Cardiac fibroblast (primary cell): ENCODE results near the gene TWIST2.
A peak's percentile ranks its signal among the peaks of the same experiment; 100 is the strongest.

Experiments
- DNase-seq, 2 donors: peaks; one replicate each; pipeline versions ENCODE4 v3.0.0 to v3.0.0-alpha.2; 2010; ENCODE audit warnings: low read depth in 2 of 2
- H3K4me3 ChIP-seq, 2 donors: replicated peaks in 1 of 2; 1 replicate in 1 of 2; 2 replicates in 1 of 2; pipeline ENCODE4 v1.5.1; 2011; ENCODE audit warnings: low read depth in 2 of 2, low read length in 2 of 2, mild to moderate bottlenecking in 2 of 2, moderate library complexity in 1 of 2
- TF ChIP-seq, protein P1 (sequence below): IDR thresholded peaks from one replicate; pipeline ENCODE4 v1.5.1; 2011; ENCODE audit warnings: low read depth, mild to moderate bottlenecking, low read length, inconsistent platforms

TWIST2 gene

DNA sequence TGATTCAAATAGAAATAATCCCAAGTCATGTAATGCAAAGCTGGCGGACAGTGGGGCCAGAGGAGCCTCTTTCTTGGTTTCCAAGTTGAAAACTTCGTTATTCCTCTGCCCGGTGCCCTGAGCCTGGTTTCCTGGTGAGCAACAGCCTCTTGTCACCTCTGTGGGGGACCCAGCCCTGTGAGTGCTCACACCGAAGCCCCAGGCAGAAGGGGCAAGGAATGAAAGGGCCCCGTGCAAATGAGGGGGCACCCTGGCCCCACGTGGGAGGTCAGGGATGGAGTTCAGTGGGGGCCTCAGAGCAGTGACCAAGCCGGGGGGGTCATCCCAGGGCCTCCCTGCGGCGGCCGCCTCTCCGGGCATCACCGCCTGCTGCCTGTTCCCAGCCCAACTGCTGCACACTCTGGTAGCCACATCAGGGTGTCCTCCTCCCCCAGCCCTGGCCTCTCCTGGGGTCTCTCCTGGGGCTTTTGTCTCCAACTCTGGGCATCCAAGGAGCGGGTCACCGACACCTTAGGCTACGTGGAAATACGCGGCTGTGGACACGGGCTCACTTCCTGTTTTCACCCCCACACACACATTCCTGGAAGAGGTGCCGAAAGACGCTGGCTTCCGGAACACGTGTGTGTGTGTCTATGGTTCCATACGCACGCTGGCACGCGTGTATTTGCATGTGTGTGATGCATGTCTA, 64.5 kb downstream of the TWIST2 start:
- DNase-seq, result no peak
- TF ChIP-seq, protein P1, sequence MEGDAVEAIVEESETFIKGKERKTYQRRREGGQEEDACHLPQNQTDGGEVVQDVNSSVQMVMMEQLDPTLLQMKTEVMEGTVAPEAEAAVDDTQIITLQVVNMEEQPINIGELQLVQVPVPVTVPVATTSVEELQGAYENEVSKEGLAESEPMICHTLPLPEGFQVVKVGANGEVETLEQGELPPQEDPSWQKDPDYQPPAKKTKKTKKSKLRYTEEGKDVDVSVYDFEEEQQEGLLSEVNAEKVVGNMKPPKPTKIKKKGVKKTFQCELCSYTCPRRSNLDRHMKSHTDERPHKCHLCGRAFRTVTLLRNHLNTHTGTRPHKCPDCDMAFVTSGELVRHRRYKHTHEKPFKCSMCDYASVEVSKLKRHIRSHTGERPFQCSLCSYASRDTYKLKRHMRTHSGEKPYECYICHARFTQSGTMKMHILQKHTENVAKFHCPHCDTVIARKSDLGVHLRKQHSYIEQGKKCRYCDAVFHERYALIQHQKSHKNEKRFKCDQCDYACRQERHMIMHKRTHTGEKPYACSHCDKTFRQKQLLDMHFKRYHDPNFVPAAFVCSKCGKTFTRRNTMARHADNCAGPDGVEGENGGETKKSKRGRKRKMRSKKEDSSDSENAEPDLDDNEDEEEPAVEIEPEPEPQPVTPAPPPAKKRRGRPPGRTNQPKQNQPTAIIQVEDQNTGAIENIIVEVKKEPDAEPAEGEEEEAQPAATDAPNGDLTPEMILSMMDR, result no peak
- no peak overlapping the region for H3K4me3 ChIP-seq

DNA sequence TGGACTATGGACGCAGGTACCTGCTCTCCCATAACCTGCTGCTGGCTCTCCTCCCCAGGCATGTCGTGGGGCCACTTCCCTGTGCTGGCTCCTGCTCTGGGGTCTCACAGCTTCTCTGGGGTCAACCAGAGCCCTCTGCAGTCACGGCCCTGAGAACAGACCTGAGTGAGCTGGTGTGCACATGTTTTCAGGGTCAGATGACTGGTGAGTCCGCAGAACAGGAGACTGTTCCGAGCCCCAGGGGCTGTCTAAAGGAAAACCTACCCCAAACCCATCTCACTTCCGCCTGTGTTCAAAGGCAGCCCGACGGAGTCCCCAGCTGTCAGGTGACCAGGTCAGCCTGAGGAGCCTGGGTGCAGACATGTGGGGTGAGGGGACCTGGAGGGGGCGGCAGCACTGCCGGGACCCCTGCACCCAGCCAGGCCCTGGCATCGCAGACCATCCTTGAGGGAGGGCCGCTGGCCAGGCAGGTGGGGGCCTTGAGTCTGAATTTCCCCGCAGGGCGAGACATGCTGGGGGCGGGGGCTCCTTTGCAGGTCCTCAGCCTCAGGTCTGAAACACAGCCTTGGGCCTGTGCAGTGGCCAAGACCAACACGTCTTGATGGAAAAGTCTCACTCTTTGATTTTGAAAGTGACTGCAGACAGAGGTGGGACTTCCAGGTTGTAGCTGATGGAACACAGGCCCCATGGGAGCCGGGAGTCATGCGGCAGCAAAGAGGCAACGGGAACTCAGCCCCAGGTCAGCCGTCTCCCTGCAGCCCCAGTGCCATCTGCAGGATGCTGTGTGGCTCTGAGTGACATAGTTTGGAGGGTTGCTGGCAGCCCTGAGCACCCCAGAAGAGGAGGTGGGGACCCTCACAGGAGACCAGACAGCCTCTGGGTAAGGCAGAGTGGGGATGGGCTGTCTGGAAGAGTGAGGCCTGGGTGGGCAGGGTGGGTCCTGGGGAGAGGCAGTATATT, 65.3 kb downstream of the TWIST2 start:
- no peak overlapping the region for H3K4me3 ChIP-seq
- TF ChIP-seq, protein P1, result no peak
- no peak for DNase-seq

DNA sequence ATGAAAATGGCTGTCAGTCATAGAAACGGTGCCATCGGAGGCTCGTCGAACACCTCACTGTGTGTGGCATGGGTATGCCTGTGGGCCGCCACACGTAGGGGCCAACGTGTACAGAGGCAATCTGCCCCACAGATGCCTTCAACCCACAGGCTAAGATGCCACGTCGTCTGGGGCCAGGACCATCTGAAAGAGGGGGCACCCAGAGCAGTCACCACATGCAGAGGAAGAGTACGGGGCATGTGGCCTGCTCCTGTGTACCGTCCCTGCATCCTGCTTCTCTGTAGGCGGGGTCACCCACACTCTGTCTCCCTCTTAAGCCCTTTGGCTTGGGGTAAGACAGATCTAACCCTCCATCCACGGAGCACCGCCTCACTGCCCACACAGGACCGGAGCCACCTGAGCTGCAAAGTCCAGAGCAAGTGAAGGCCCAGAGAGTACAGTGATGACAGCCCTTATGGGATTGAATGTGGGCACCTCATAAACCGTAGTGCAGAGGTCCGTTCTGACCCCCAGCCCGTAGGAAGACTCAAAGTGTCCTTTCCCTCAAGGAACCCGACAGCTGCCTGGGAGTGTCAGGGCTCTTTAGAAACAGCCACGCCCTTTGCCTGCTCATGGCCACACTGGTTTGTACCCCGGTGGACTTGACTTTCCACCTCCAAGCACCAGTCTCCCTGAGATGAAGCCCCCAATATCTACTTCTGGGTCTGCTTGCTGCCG, 66.2 kb downstream of the TWIST2 start:
- H3K4me3 ChIP-seq, result no peak overlapping the region
- DNase-seq, result no peak
- TF ChIP-seq, protein P1, result no peak

DNA sequence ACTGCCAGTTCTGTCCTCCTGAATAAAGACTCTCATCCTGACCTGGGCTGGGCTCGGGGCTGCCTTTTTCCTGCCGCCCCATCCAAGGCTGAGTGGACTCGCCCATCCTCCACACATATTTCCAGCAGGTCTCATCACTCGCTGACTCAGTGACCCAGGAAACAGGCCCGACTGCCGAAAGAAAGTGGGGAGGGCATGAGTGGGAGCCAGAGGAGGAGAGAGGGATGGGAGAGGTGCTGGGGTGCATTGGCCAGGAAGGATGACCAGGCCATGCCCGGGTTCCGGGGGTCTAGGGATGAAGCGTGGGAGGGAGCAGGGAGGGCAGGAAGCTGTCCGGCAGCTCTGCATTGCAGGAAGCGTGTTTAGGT, 66.7 kb downstream of the TWIST2 start:
- TF ChIP-seq, protein P1, result no peak
- no peak overlapping the region for H3K4me3 ChIP-seq
- DNase-seq, result peak; percentile 42 to 80

DNA sequence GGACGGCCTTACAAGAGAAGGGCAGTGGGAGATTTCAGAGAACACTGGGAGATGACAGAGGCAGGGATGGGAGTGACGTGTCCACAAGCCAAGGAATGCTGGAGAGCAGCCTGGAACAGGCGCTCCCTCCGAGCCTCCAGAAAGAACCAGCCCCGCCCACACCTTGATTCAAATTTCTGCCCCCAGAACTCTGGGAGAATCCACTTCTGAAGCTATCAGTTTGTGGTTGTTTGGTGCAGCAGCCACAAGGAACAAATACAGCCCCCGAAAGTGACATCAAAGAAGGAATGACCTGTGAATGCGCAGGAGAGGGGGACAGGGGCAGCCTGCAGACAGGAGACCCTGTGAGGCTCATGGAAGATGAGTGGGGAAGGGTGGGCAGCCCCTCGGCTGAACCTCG, 67.3 kb downstream of the TWIST2 start:
- no peak overlapping the region for H3K4me3 ChIP-seq
- TF ChIP-seq, protein P1, result no peak
- no peak for DNase-seq

DNA sequence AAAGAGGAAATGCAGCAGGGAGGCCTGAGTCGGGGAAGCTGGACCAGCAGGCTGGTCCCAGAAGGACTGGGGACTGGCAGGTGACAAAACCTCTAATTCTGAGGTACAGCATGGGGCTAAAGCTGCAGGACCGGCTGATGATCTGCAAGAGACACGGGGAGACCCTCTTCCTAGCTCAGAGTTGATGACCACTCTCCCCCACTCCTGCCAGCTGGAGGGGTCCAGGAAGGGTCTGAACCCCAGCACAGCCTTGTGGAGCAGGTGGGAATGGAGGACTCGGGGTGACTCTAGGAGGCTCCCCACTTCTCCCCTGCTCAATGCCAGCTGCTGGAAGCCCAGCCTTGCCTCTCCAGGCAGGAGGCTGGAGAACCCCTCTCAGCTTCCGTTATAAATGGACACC, 67.7 kb downstream of the TWIST2 start:
- no peak for DNase-seq
- TF ChIP-seq, protein P1, result no peak
- H3K4me3 ChIP-seq, result no peak overlapping the region
